OCI-LY1 (cell line): Measurements from ENCODE around the gene BLACAT1.

Experiments
- EZH2 ChIP-seq: fragments of 200-600 bp; sonication (generic), shearing (Covaris generic); IDR thresholded peaks from 2 replicates; pipeline ENCODE4 v1.8.0; 2017; ENCODE audit warnings: borderline replicate concordance, mixed run types, mild to moderate bottlenecking, antibody characterized with exemption, low read length, moderate library complexity, mixed read lengths
- TF ChIP-seq, protein P1 (sequence below): fragments of 200-600 bp; sonication (generic), shearing (Covaris generic); IDR thresholded peaks from 2 replicates; pipeline ENCODE4 v1.5.1; 2017; ENCODE audit warnings: mild to moderate bottlenecking, antibody characterized with exemption, low read length, moderate library complexity, mixed read lengths

DNA sequence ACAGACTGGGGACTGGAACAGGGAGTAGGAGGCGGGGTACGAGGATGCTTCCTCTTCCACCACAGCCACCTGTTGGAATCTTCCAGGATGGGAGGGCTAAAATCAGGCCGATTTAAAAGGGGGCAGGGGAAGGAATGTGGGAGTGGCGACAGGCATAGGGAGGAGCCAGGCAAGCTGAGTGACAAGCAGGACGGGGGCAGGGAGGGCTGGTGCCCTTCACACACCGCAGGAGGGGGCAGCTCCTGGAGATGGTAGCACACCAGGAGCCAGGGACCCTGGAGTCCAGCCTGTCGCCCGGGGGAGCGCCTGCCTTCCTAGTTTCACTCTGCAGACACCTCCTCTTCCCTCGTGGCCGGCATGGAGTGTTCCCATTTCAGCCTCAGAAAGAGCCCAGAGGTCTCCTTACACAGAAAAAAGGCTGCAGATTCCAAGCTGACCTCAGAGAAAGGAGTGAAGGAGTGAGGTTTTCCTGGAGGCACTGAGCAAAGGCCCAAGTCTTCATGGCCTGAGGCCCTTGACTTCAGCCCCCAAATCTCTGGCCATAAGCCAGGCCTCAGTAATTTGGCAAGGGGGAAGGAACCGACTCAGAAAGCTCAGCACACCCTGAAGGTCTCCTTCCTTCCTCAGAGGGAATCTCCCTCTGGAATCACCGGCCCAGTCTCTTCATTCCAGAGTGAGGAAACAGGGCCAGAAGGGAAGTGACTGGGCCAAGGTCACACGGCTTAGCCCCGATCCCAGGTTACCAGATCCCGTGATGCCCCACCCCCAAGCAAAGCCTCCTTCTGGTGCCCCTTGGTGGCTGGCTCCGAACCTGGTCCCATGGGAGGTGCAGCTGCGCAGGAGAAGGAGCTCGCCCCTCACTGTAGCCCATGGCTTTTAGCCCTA lies 8.1 kb downstream of the BLACAT1 start:
- TF ChIP-seq, protein P1, sequence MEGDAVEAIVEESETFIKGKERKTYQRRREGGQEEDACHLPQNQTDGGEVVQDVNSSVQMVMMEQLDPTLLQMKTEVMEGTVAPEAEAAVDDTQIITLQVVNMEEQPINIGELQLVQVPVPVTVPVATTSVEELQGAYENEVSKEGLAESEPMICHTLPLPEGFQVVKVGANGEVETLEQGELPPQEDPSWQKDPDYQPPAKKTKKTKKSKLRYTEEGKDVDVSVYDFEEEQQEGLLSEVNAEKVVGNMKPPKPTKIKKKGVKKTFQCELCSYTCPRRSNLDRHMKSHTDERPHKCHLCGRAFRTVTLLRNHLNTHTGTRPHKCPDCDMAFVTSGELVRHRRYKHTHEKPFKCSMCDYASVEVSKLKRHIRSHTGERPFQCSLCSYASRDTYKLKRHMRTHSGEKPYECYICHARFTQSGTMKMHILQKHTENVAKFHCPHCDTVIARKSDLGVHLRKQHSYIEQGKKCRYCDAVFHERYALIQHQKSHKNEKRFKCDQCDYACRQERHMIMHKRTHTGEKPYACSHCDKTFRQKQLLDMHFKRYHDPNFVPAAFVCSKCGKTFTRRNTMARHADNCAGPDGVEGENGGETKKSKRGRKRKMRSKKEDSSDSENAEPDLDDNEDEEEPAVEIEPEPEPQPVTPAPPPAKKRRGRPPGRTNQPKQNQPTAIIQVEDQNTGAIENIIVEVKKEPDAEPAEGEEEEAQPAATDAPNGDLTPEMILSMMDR, result no peak
- no peak for TF ChIP-seq EZH2
